Forelimb muscle (tissue), 1 donor: Measurements from ENCODE around the gene FGF1. TPM values are rescaled to one million over a fixed set of nuclear protein-coding genes. Genes with fewer than 3 reads are reported as not detected.
A peak's percentile ranks its signal among the peaks of the same experiment; 100 is the strongest.
"Not testable (repeated sequence)": the region's sequence is repeated elsewhere in the genome, so short reads cannot be mapped to it uniquely, and the experiment has no call there.

ENCODE experiments used
- DNase-seq: peaks from one replicate; pipeline ENCODE4 v3.0.0-alpha.2; 2013; ENCODE audit warnings: low read depth
- polyA plus RNA-seq: library from polyadenylated mRNA; unstranded; fragments of 120-200 nt; gene quantifications from one replicate; pipeline ENCODE4 v1.2.1, GENCODE V29; 2013; ENCODE audit not compliant: insufficient read length

Gene FGF1
- polyA plus RNA-seq, 1 donor = 10.6 TPM

DNA sequence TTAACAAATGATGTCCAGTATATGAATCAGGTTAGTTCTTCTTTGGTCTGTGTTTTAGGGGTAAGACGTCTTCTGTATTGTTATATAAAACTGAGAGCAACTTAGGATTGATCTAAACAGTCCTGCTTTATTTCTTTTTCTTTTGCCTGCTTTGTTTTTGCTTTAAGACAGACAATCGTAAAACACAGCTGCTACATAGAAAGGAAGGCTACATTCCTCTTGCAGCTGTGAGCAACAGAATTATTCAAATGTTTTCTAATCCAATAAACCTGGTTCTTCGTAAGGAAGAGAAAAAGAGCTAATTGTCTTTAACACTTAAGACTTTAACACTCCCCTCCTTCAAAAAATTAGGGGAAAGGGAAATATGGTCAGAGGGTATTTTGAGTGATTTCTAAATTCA is 14.6 kb downstream of the FGF1 start:
- no peak for DNase-seq

DNA sequence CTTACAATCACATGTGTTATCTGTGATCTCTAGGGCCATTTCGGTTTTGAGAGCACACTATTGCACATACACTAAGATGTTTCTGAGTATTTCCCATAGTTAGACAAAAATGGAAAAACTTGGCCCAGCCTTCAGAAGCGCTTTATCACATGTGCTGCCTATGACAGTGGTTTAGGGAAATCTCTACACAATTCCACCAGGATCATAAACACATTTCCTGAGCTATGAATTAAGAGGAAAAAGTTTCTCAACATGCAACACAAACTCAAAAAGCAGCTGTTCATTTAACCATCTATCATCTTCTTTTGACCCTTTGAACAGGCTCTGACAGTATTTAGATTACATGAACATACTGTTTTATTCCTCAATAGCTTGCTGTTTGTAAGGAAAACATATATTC is 15.1 kb downstream of the FGF1 start:
- peak; percentile 68 for DNase-seq

DNA sequence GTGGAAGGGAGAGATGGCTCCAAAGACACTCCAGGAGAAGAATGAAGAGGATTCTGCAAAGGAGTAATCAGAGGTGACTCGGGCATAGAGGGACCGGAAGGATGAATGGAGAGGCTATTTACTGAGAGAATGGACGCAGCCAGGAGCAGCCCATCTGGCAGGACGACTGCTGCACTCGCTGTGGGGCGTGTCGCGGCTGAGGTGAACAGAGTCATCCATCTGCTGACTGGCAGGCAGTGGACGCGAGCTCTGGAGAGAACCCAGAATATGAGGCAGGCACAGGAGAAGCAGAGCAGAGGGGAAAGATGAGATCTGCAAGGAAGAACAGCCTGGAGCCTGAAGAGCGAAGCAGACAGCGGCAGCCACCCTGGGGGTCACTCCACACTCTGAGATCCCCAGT is 16.4 kb downstream of the FGF1 start:
- no peak for DNase-seq

DNA sequence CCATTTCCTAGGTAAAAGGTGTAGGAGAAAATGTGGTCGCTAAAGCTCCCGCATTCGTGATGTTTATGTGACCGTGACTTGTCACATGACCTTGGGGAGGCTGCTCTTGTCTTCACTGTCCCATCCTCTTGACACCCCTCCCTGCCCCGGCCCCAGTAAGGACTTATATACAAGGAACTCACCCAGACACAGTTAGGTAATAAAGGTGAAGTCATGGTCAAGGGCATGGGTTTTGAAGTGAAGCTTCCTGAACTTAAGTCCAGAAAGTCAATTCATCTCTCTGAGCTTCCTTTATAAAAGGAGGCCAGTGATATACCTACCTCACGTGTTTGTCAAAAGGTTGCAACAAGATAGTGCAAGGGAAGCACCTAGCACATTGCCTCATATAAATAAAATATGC is 17.6 kb downstream of the FGF1 start:
- no peak for DNase-seq

DNA sequence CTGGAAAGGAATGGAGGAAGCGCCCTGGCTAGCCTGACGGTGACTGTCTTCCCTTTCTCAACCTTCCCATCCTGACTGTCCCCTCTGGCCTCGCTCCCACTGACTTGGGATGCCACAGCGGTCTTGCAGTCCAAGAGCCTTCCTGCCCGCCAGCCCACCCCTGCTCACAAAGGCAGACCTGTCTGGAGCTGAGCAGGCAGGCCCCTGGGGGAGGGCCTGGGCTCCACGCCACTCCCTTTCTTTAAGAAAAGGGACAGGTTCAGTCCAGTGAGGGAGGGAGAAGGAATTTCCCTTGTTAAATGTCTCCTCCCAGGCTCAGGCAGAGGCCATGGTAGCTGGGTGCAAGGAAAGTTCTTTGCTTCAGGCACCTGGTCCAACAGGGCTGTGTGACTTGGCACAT is 18.1 kb downstream of the FGF1 start:
- no peak for DNase-seq

DNA sequence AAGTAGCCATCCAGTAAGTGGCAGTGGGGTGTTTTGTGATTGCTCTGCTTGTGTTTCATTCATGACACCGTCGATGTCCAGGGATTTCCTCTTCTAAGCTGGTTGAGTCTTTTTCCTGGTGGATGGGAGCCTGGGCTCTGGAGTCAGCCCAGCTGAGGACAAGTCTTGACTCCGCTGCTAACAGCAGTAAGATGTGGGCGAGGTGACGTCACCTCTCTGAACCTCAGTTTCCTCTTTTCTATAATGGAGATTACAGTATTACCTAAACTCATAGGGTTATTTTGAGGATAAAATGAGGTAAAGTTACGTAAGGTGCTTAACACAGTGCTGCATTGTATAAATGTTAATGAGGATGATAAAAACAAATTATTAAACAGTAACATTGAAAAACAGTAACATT is 21.3 kb downstream of the FGF1 start:
- no peak for DNase-seq

DNA sequence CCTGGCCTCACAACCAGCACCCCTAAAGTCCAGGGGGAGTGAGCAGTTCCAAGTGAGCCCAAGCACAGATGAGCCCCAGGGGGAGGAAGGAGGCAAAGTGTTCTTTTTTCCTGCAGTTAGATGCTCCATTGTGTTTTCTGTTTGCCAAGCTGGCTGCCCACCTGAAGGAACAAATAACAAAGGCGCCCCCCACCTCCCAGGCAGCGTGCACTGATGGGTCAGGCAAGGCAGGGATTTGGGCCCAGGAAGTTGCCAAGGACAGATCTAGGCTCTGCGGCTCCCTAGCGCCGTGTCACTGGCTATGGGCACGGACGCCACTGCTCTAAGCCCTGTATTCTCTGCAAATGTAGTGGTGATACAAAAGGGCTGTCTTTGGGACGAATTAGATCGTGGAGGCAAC is 21.8 kb downstream of the FGF1 start:
- no peak for DNase-seq

DNA sequence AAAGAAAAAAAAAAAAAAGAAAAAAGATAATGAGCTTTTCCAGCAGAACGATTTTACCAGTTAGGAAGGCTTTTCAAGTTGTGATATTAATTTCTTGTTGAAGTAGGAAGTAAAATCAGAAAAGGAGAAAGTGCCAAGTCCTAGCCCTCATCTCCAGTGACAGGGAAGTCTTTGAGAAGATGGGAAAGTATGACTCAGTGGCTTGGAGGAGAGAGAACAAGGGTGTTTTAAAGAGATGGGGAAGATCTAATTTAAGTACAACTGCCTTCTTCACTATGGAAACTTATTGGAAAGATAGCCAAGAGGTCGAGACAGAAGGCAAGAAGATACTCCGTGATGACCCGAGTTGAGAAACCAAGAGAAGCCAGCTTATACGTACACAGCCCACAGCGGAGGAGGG is 22.6 kb downstream of the FGF1 start:
- DNase-seq = no peak

DNA sequence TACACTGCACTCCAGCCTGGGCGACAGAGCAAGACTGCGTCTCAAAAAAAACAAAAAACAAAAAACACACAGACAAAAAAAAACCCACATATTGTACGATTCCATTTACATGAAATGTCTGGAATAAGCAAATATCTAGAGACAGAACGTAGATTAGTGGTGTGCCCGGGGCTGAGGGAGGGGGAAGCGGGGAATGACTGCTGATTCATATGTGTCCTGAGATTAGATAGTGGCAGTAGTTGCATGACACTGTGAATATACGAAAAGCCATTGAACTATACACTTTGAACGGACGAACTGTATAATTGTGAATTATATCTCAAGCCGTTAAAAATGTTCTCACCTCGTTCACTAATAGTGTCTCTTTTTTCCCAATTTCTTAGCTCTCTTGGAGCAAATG is 23.9 kb downstream of the FGF1 start:
- no peak for DNase-seq

DNA sequence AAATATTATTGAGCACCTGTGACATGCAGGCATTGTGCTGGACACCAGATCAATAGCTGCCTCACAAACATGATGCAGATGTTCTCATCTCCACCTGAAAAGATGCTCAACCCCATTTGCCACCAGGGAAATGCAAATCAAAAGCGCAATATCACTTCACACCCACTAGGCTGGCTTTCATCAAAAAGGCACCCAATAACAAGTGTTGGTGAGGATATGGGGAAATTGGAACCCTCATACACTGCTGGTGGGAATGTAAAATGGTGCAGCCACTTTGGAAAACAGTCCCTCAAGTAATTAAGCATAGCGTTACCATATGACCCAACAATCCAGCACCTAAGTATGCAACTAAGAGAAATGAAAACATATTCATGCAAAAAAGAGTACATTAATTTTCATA is 24.7 kb downstream of the FGF1 start:
- no peak for DNase-seq

DNA sequence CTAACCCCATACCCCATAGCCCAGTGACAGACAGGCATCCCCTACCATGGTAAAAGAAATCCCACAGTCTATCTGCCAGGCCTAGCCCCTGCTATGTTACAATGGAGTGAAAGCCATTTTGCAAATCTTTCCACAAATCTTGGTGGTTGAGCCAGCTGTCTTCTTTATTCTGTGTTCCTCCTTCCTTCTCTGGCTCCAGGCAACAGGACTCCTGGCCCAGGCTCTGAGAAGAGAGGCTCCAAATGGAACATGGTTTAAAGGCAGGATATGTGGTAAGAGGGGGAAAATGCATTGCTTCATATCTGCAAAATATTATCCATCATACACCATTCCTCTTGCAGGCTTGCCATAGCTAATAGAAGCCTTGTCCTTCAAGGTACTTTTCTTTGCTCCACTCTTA is 25.2 kb downstream of the FGF1 start:
- no peak for DNase-seq

DNA sequence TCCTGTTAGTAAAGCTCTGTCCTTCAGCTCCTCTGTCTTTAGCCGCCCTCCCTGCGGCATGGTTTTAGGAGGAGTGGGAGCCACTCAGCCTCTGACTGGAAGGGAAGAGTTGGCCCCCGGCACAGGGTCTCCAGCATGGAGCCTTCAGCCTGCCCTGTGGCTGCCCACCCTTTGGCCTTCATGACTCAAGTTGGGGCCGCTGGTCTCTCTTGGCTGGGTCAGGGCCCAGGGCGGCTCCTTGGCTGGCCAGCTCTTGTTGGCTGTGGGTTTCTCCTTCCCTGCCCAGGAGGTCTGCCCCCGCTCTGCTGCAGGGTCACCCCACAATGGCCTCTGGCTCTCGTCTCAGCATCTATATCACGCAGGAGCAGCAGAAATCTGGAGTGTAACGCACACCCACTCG is 25.7 kb downstream of the FGF1 start:
- no peak for DNase-seq

DNA sequence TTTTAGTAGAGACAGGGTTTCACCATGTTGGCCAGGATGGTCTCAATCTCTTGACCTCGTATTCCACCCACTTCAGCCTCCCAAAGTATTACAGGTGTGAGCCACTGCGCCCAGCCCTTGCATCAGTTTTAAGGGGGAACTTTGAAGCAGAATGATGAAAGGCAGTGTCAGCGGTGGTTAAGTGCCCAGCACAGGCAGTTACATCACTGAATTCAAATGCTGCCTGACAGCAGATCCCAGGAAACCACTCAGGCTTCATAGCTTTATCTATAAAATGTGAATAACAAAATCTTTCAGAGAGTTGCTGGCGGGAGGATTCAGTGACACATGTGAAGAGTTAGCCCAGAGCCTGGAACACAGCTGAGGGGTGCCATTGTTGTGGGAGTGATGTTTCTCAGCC is 26.5 kb downstream of the FGF1 start:
- DNase-seq = no peak

DNA sequence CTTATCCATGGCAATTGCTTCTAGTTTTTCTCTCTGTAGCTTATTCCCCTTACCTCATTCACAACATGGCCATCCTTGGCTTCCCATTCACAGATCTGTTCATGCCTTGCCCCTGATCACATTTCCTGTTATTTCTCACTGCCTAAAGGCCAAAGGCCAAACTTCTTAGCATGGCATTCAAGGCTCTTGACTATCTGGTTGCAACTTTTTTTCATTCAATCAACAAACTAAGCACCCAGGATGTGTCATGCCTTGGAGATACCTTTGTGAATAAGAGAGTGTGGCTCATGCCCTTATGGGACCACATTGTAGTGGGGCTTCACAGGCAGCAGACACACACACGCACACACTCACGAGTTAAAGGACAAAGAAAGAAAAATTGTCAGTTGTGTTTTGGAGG is 27.6 kb downstream of the FGF1 start:
- DNase-seq = no peak

DNA sequence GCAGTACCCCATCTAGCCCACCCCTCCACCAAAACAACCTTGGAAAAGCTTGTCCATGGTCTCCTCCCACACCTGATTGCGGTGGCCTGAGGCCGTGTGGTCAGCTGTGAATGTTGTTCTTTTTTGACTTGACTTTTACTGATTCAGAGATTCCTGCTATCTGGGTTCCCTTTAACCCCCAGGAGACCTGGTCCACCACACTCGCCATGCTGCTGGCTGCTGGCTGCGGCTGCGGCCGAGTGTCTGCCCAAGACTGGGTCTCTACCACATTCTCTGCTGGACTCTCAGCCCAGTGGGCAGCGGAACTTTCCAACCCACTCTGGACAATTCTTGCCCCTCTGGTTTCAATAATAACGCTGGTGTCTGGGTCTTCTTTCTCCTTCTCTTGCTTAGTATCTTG is 28.4 kb downstream of the FGF1 start:
- DNase-seq = no peak

DNA sequence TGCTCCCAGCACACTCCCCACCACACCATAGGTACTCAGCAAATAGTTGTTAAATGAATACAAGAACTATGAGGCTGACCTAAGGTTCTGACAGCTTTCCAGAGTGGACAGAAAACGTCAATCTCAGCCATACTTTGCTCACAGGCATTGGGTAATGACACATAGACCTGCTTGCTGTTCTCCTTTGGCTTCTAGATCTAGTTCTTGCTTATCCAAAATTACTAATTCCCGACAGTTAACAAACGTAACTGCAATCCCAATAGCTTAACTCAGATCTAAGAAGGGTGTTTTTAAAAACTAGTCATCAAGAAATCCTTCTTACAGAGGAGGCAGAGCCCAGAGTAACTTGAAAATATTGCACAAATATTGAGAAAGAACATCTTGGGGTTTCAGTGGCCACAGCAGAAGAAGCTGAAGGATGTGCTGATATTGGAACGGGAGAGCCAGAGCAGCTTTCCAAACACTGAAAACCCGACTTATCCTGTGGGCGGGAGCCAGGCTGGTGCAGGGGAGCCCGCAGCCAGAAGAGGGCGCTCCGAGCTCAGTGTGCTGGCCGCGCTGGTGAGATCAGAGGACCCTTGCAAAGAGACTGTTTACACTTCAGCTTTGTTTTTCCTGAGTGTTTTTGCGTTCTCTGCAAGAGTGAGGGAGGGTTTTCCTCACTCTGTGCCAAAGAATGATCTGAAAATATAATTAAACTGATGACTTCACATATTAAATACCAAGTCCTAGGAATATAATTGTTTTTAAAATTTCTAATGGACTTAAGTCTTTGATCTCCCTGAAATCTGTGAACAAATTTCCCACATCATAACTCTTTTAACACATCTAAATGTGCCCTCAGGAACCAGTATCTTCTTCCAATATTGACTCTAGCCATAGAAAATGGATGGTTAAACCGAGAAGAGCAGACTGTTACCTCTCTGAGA is 30.3 kb downstream of the FGF1 start:
- DNase-seq = peak; percentile 70

DNA sequence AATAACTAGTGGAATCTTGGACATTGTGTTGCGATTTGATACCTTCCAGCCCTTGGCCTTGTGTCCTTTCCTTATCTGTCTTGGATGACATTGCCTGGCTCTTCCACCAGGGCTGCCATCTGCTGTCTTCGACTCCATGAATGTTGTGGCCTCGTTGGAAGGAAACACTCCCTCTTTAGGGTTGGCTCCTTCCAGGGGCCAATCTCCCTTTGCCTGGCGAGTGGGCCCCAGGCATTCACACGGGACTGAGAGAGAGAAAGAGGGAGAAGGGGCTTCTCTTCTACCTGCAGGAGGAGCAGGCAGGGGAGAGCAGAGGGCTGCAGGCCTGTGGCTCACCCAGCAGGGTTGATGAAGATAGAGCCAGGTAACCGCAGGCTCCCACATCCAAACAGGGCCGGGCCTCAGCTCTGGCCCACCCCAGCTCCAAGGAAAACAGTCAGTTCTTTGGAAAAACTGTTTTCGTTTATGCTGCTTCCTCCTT is 31.3 kb downstream of the FGF1 start:
- DNase-seq = no peak

DNA sequence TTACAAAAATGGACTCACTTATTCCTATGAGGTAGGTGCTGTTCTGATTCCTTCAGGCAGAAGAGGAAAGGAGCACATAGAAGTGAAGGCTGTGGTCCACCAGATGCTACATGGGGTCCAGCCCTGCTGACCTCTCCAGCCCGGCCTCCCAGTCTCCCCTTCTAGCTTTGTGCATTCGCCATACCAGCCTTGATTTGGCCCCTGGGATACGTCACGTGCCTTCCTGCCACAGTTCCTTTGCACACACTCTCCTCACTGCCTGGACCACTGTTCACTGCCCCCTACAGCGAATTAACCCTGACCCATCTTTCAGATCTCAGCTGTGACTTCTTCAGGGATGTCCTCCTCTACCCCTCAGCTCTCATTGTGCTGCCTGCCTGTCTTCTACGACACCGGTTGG is 32.6 kb downstream of the FGF1 start:
- no peak for DNase-seq

DNA sequence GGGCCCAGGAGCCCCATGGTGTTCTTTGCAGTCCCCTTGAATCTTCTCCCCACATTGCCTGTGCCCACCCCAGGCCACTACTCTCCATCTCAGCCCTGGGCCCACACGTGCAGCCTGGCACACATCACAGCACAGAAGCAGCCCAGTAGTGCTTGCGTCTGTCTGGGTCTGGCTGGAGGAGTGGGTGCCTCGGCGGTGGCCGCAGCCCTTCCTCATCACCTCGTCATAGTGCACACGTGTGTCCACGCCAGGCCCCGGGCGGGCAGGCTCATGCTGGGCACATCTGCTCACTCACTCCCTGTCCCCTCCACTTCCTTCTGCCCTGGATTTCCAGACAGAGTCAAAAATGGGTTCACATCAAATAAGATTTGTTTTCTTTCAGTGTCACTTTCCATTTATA is 33.3 kb downstream of the FGF1 start:
- no peak for DNase-seq

DNA sequence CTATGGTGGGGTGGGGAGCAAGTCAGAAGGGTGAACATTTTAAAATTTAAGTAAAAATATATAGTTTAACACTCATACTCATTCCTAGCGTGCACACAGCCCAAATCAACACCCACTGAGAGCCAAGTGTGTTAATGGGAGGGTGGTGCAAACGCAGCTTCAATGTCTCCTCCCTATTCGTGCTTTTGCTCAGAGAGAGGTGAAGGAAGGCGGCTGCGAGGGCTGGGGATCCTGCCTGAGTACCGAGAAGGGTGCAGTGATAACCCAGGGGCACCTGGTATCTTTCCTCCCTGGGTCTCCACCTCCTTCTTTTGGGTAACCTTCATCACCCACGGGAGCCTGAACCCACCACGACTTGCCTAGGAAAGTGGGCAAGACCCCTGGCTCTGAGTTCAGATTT is 35.0 kb downstream of the FGF1 start:
- DNase-seq = no peak

DNA sequence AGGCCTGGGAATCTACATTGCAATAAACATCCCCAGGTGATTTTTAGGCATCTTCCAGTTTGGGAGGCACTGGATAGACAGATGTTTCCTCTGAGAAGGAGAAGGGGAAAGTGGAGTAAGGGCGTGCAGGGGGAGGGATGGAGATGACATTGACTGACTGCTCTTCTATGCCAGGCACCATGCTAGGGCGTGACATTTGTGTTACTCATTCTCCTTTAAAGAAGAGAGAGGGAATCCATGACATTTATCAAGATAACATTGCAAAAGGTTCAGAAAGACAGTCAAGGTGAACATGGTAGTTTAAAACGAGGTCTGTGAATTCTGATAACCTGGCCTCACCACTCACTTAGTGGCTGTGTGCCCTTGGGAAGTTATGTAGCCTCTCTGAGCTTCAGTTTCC is 35.8 kb downstream of the FGF1 start:
- no peak for DNase-seq

DNA sequence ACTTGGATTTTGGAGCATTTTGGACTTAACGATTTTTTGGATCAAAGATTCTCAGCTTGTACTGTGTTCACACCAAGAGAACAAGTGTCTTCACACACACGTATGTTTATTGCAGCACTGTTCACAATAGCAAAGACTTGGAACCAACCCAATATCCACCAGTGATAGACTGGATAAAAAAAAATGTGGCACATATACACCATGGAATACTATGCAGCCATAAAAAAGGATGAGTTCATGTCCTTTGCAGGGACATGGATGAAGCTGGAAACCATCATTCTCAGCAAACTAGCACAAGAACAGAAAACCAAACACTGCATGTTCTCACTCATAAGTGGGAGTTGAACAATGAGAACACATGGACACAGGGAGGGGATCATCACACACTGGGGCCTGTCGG is 37.8 kb downstream of the FGF1 start:
- DNase-seq = not testable (repeated sequence)

DNA sequence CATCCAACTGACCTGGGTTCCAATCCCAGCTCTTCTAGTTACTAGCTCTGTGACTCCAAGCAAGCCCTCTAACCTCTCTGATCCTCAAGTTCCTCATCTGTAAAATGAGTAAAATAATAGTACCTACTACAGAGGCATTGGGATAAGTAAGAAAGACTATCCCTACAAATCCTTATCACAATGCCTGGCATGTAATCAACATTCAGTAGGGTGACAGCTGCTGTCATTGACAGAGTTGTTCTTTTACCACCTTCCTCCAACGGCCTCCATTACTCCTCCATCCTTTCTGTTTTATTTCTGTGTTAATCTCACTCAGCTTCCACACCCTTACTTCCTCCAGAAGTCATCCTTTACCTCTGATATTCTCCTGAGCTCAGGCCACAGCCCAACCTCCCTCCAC is 40.4 kb downstream of the FGF1 start:
- no peak for DNase-seq
